CD4-positive, alpha-beta memory T cell (primary cell): ENCODE results near the gene KSR1. TPM values are rescaled to one million over a fixed set of nuclear protein-coding genes. Genes with fewer than 3 reads are reported as not detected.

ENCODE experiments used
- CTCF ChIA-PET: fragments of 350-600 bp; sonication (Branson Sonifier 250); formaldehyde crosslinking; loops from one replicate; lab custom pipeline; 2021; ENCODE audit warnings: inconsistent platforms; ENCODE audit not compliant: partially characterized antibody; lab: Charles Lee
- POLR2A ChIA-PET: fragments of 350-600 bp; sonication (Branson Sonifier 250); formaldehyde crosslinking; loops from one replicate; lab custom pipeline; 2021; ENCODE audit not compliant: partially characterized antibody; lab: Charles Lee
- DNase-seq, 5 donors: peaks; one replicate each; pipeline versions ENCODE4 v3.0.0 to v3.0.0-alpha.2; 2020 to 2022; ENCODE audit warnings: mixed read lengths in 1 of 5
- H3K27ac ChIP-seq: one replicate; pipeline ENCODE4 v1.7.0; 2013; ENCODE audit warnings: low read depth, low read length
- H3K27me3 ChIP-seq: 2 replicates; pipeline ENCODE4 v1.7.0; 2013; ENCODE audit warnings: mild to moderate bottlenecking, low read length, moderate library complexity; ENCODE audit not compliant: insufficient read depth
- H3K36me3 ChIP-seq: 2 replicates; pipeline ENCODE4 v1.7.0; 2013; ENCODE audit warnings: mild to moderate bottlenecking, low read length, moderate library complexity; ENCODE audit not compliant: insufficient read depth
- H3K4me1 ChIP-seq: 2 replicates; pipeline ENCODE4 v1.7.0; 2013; ENCODE audit warnings: mild to moderate bottlenecking, low read length, moderate library complexity; ENCODE audit not compliant: insufficient read depth
- H3K4me3 ChIP-seq, 2 donors: one replicate each; pipeline ENCODE4 v1.7.0; 2013; ENCODE audit warnings: low read length in 2 of 2, mild to moderate bottlenecking in 1 of 2
- H3K9me3 ChIP-seq, 2 donors: one replicate each; pipeline ENCODE4 v1.7.0; 2013; ENCODE audit warnings: low read length in 2 of 2, control low read depth in 1 of 2; ENCODE audit not compliant: control insufficient read depth in 1 of 2
- H3K27ac Mint-ChIP-seq, 7 donors: one replicate each; pipeline ENCODE4 v1.8.0; 2020 to 2021; ENCODE audit warnings: mixed read lengths in 7 of 7, mild to moderate bottlenecking in 6 of 7, inconsistent platforms in 3 of 7, moderate library complexity in 3 of 7
- H3K27me3 Mint-ChIP-seq, 2 donors: one replicate each; pipeline ENCODE4 v1.8.0; 2020 to 2021; ENCODE audit warnings: mixed read lengths in 2 of 2
- H3K36me3 Mint-ChIP-seq, 2 donors: one replicate each; pipeline ENCODE4 v1.8.0; 2020 to 2021; ENCODE audit warnings: mixed read lengths in 2 of 2, inconsistent platforms in 1 of 2, mild to moderate bottlenecking in 1 of 2
- H3K4me1 Mint-ChIP-seq, 4 donors: one replicate each; pipeline ENCODE4 v1.8.0; 2020 to 2021; ENCODE audit warnings: mixed read lengths in 4 of 4, mild to moderate bottlenecking in 1 of 4
- H3K4me3 Mint-ChIP-seq, 8 donors: one replicate each; pipeline ENCODE4 v1.8.0; 2020 to 2021; ENCODE audit warnings: mixed read lengths in 8 of 8, mild to moderate bottlenecking in 7 of 8, moderate library complexity in 6 of 8, inconsistent platforms in 3 of 8
- H3K9me3 Mint-ChIP-seq, 8 donors: one replicate each; pipeline ENCODE4 v1.8.0; 2020 to 2021; ENCODE audit warnings: mixed read lengths in 8 of 8, mild to moderate bottlenecking in 5 of 8, inconsistent platforms in 3 of 8, moderate library complexity in 1 of 8
- intact Hi-C: fragments of 100-400 bp; cut with micrococcal nuclease; formaldehyde crosslinking; loops from one replicate; pipeline ENCODE4 v1.15.1; 2023
- polyA plus RNA-seq, 2 donors: library from polyadenylated mRNA; unstranded; fragments of 300-500 nt; fragmentation: Illumina TruSeq; gene quantifications; one replicate each; pipeline ENCODE4 v1.2.3, GENCODE V29; 2021
- total RNA-seq, 2 experiments: library from RNA; stranded (reverse); gene quantifications; one replicate each; pipeline ENCODE4 v1.2.3, GENCODE V29; 2021

Gene KSR1
- total and polyA plus RNA-seq, 4 experiments from 2014 or later = 0.77 to 40.0 (median 18.7) TPM

- Mint-ChIP-seq H3K27ac (no peak overlapping the region), H3K4me3 (no peak overlapping the region), H3K27me3 (no peaks in the 10 kb centered on the region), H3K36me3 (no peaks in the 10 kb centered on the region), H3K9me3 (no peaks in the 10 kb centered on the region), H3K4me1 (peaks cover 10 to 19% (median 15%) of the 10 kb centered on the region in 4 donors)
- Histone ChIP-seq H3K4me1 (no peaks in the 10 kb centered on the region), H3K4me3 (no peak overlapping the region), H3K27ac (no peak overlapping the region), H3K36me3 (no peaks in the 10 kb centered on the region), H3K27me3 (no peaks in the 10 kb centered on the region), H3K9me3 (no peaks in the 10 kb centered on the region)
- no peak for DNase-seq
- CTCF ChIA-PET = no interaction called here
- intact Hi-C loops = no loop called here
- POLR2A ChIA-PET = no interaction called here
Measured at GRCh38 chr17:27518048-27518447, 61.8 kb downstream of the KSR1 start.

- intact Hi-C loops = no loop called here
- Histone ChIP-seq H3K27me3 (no peaks in the 10 kb centered on the region), H3K36me3 (no peaks in the 10 kb centered on the region), H3K9me3 (no peaks in the 10 kb centered on the region), H3K4me1 (no peaks in the 10 kb centered on the region), H3K27ac (no peak overlapping the region), H3K4me3 (no peak overlapping the region)
- ChIA-PET POLR2A (no interaction called here), CTCF (interaction anchor here (1.1 kb wide), 1 partner anchor 133 kb away, joined by 4 read pairs; no protein-coding TSS in a partner anchor)
- DNase-seq = no peak
- Mint-ChIP-seq H3K27ac (no peak overlapping the region), H3K9me3 (no peaks in the 10 kb centered on the region), H3K4me3 (no peak overlapping the region), H3K4me1 (peaks cover 8 to 21% (median 16%) of the 10 kb centered on the region in 4 donors), H3K36me3 (no peaks in the 10 kb centered on the region), H3K27me3 (no peaks in the 10 kb centered on the region)
Measured at GRCh38 chr17:27518545-27519521, 62.6 kb downstream of the KSR1 start.

- ChIA-PET POLR2A (no interaction called here), CTCF (interaction anchor here (1.1 kb wide), 1 partner anchor 132 kb away, joined by 4 read pairs; no protein-coding TSS in a partner anchor)
- DNase-seq = no peak
- Histone ChIP-seq H3K4me1 (no peaks in the 10 kb centered on the region), H3K27me3 (no peaks in the 10 kb centered on the region), H3K36me3 (no peaks in the 10 kb centered on the region), H3K4me3 (no peak overlapping the region), H3K27ac (no peak overlapping the region), H3K9me3 (no peaks in the 10 kb centered on the region)
- Mint-ChIP-seq H3K9me3 (no peaks in the 10 kb centered on the region), H3K36me3 (no peaks in the 10 kb centered on the region), H3K4me3 (no peak overlapping the region), H3K4me1 (peaks cover 8 to 28% (median 20%) of the 10 kb centered on the region in 4 donors), H3K27ac (peak overlapping the region in 1 of 7 donors; percentile 37), H3K27me3 (no peaks in the 10 kb centered on the region)
- intact Hi-C loops = no loop called here
Measured at GRCh38 chr17:27519550-27519949, 63.3 kb downstream of the KSR1 start.

GRCh38 chr17:27520491-27521185, 64.4 kb downstream of the KSR1 start:
- no peak overlapping the region for H3K4me3 Mint-ChIP-seq
- ChIA-PET CTCF (interaction anchor here (1.1 kb wide), 1 partner anchor 131 kb away, joined by 4 read pairs; no protein-coding TSS in a partner anchor), POLR2A (no interaction called here)
- H3K9me3 Mint-ChIP-seq = no peaks in the 10 kb centered on the region
- no peaks in the 10 kb centered on the region for H3K36me3 Mint-ChIP-seq
- no peak for DNase-seq
- no peak overlapping the region for H3K27ac ChIP-seq
- H3K27ac Mint-ChIP-seq = no peak overlapping the region
- H3K9me3 ChIP-seq = no peaks in the 10 kb centered on the region
- H3K4me3 ChIP-seq = no peak overlapping the region
- peaks cover 11 to 33% (median 24%) of the 10 kb centered on the region in 4 donors for H3K4me1 Mint-ChIP-seq
- H3K27me3 ChIP-seq = no peaks in the 10 kb centered on the region
- no peaks in the 10 kb centered on the region for H3K27me3 Mint-ChIP-seq
- no peaks in the 10 kb centered on the region for H3K36me3 ChIP-seq
- H3K4me1 ChIP-seq = no peaks in the 10 kb centered on the region
- intact Hi-C loops = no loop called here

GRCh38 chr17:27521281-27522027, 65.2 kb downstream of the KSR1 start:
- Histone ChIP-seq H3K27me3 (no peaks in the 10 kb centered on the region), H3K27ac (no peak overlapping the region), H3K36me3 (no peaks in the 10 kb centered on the region), H3K4me1 (peaks cover 5% of the 10 kb centered on the region), H3K9me3 (no peaks in the 10 kb centered on the region), H3K4me3 (no peak overlapping the region)
- Mint-ChIP-seq H3K4me1 (peaks cover 14 to 41% (median 29%) of the 10 kb centered on the region in 4 donors), H3K9me3 (no peaks in the 10 kb centered on the region), H3K4me3 (no peak overlapping the region), H3K27ac (no peak overlapping the region), H3K27me3 (no peaks in the 10 kb centered on the region), H3K36me3 (no peaks in the 10 kb centered on the region)
- DNase-seq = no peak
- ChIA-PET POLR2A (no interaction called here), CTCF (interaction anchor here (0.6 to 1.5 kb wide), 3 partner anchors 9 to 82 kb away, joined by 3 to 4 read pairs (median 3); no protein-coding TSS in a partner anchor)
- intact Hi-C loops = no loop called here

GRCh38 chr17:27522028-27522635, 65.9 kb downstream of the KSR1 start:
- H3K4me3 Mint-ChIP-seq = no peak overlapping the region
- peaks cover 10% of the 10 kb centered on the region for H3K4me1 ChIP-seq
- no peak for DNase-seq
- no peaks in the 10 kb centered on the region for H3K9me3 ChIP-seq
- no peaks in the 10 kb centered on the region for H3K9me3 Mint-ChIP-seq
- H3K36me3 Mint-ChIP-seq = no peaks in the 10 kb centered on the region
- no peak overlapping the region for H3K27ac Mint-ChIP-seq
- no peaks in the 10 kb centered on the region for H3K27me3 Mint-ChIP-seq
- H3K36me3 ChIP-seq = no peaks in the 10 kb centered on the region
- POLR2A ChIA-PET = no interaction called here
- H3K4me1 Mint-ChIP-seq = peaks cover 19 to 47% (median 34%) of the 10 kb centered on the region in 4 donors
- intact Hi-C loops = no loop called here
- CTCF ChIA-PET = interaction anchor here (1.5 kb wide), 1 partner anchor 65 kb away, joined by 4 read pairs; no protein-coding TSS in a partner anchor
- H3K27me3 ChIP-seq = no peaks in the 10 kb centered on the region
- H3K27ac ChIP-seq = no peak overlapping the region
- no peak overlapping the region for H3K4me3 ChIP-seq
